Lower leg skin (tissue), 4 donors: ENCODE results near the gene MEIS2. TPM values are rescaled to one million over a fixed set of nuclear protein-coding genes. Genes with fewer than 3 reads are reported as not detected.
A peak's percentile ranks its signal among the peaks of the same experiment; 100 is the strongest.

ENCODE experiments used
- DNase-seq, 2 donors: peaks; one replicate each; pipeline ENCODE4 v3.0.0-alpha.2; 2019; ENCODE audit warnings: low spot score in 2 of 2
- H3K4me3 ChIP-seq: fragments of 200-600 bp; sonication (generic); 2 replicates; pipeline ENCODE4 v1.5.1; 2017; ENCODE audit warnings: mild to moderate bottlenecking, low read depth; ENCODE audit not compliant: poor library complexity, severe bottlenecking
- CTCF ChIP-seq, 3 donors: fragments of 450-650 bp; IDR thresholded peaks; one replicate each; pipeline ENCODE4 v1.5.1; 2016; ENCODE audit warnings: antibody characterized with exemption in 3 of 3, mild to moderate bottlenecking in 3 of 3, moderate library complexity in 2 of 3
- POLR2A ChIP-seq, 2 donors: fragments of 450-650 bp; IDR thresholded peaks; one replicate each; pipeline ENCODE4 v1.6.1; 2016 to 2017; ENCODE audit warnings: antibody characterized with exemption in 2 of 2, mild to moderate bottlenecking in 1 of 2, moderate library complexity in 1 of 2
- WGBS, 2 donors: methylation state at CpG; one replicate each; pipeline ENCODE4 v1.1.5; 2018; 5-methylcytosine and 5-hydroxymethylcytosine counted together
- intact Hi-C: fragments of 100-400 bp; cut with DNase I; formaldehyde crosslinking; loops from one replicate; pipeline ENCODE4 v1.15.0; 2023; ENCODE audit warnings: low total_unique reads
- total RNA-seq, 4 donors: library from RNA; depleted of rRNA; stranded (reverse); fragments of >200 nt; gene quantifications; one replicate each; pipeline ENCODE4 v1.1.0, GENCODE V29; 2016

MEIS2 gene
- total RNA-seq, 4 donors from 2014 or later = 12.9 to 18.5 (median 15.8) TPM

- intact Hi-C loops = no loop called here
- no peak overlapping the region for H3K4me3 ChIP-seq
- no peak for TF ChIP-seq CTCF (IDR thresholded peaks at IDR 0.05)
- TF ChIP-seq POLR2A (IDR thresholded peaks at IDR 0.05) = no peak
- DNase-seq = no peak
- 88 to 100% methylated on average over 1 of the region's 1 CpG for WGBS, 2 donors
Observed at GRCh38 chr15:36893276-36893675, 207.1 kb downstream of the MEIS2 start.

GRCh38 chr15:36888011-36888992 lies 212.0 kb downstream of the MEIS2 start:
- 35 to 37% methylated on average over 42 to 51 of the region's 51 CpGs for WGBS, 2 donors
- no peak for DNase-seq
- intact Hi-C loops = loop anchor here (10.0 kb wide), 1 partner anchor 384 kb away; no protein-coding TSS in a partner anchor
- no peak for TF ChIP-seq CTCF (IDR thresholded peaks at IDR 0.05)
- TF ChIP-seq POLR2A (IDR thresholded peaks at IDR 0.05) = no peak
- H3K4me3 ChIP-seq = no peak overlapping the region

- DNase-seq = peak in 1 of 2 donors; percentile 84
- TF ChIP-seq POLR2A (IDR thresholded peaks at IDR 0.05) (no peak), CTCF (IDR thresholded peaks at IDR 0.05) (no peak)
- H3K4me3 ChIP-seq = no peak overlapping the region
- 7 to 11% methylated on average over 35 of the region's 35 CpGs for WGBS, 2 donors
- intact Hi-C loops = loop anchor here (10.0 kb wide), 1 partner anchor 383 kb away; no protein-coding TSS in a partner anchor
Observed at GRCh38 chr15:36887214-36887961, 213.0 kb downstream of the MEIS2 start.

- H3K4me3 ChIP-seq = no peak overlapping the region
- 58% methylated on average over 8 of the region's 8 CpGs for WGBS, 2 donors
- intact Hi-C loops = loop anchor here (10.0 kb wide), 1 partner anchor 382 kb away; no protein-coding TSS in a partner anchor
- TF ChIP-seq POLR2A (IDR thresholded peaks at IDR 0.05) (no peak), CTCF (IDR thresholded peaks at IDR 0.05) (no peak)
- DNase-seq = no peak
Observed at GRCh38 chr15:36886701-36887100, 213.6 kb downstream of the MEIS2 start.

- WGBS, 2 donors = 81 to 82% methylated on average over 13 of the region's 13 CpGs
- TF ChIP-seq CTCF (IDR thresholded peaks at IDR 0.05) (no peak), POLR2A (IDR thresholded peaks at IDR 0.05) (no peak)
Observed at GRCh38 chr15:36886191-36886590, 214.2 kb downstream of the MEIS2 start.

More at GRCh38 chr15:36886191-36886590, 214.2 kb downstream of the MEIS2 start:
- DNase-seq = no peak
- intact Hi-C loops = loop anchor here (10.0 kb wide), 1 partner anchor 381 kb away; no protein-coding TSS in a partner anchor
- H3K4me3 ChIP-seq = no peak overlapping the region
